Inflammatory macrophage treated with lipopolysaccharide for 4 hours (primary cell): Measurements from ENCODE around the gene TTC9.

Experiments used
- DNase-seq: peaks from one replicate; pipeline ENCODE4 v3.0.0-alpha.2; 2020

The TTC9 gene

GRCh38 chr14:70641548-70642302 lies at the start of gene TTC9:
Gene TTC9, plus strand, starts transcription at chr14:70641916. Its CDS starts 214 bp downstream, at chr14:70642130.
- no peak for DNase-seq

DNA sequence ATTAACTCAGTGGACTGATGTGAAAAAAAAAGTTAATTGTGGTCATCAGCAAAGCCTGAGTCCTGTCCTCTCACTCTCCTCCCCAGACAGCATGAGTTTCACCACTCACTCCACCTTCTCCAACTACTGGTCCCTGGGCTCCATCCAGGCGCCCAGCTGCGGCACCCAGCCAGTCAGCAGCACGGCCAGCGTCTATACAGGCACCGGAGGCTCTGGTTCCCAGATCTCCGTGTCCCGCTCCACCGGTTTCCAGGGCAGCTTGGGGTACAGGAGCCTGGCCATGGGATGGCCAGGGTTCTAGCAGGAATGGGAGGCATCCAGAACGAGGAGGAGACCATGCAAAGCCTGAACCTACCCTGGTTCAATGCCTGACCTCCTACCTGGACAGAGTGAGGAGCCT lies 47.3 kb upstream of the TTC9 start:
- DNase-seq, result no peak

DNA sequence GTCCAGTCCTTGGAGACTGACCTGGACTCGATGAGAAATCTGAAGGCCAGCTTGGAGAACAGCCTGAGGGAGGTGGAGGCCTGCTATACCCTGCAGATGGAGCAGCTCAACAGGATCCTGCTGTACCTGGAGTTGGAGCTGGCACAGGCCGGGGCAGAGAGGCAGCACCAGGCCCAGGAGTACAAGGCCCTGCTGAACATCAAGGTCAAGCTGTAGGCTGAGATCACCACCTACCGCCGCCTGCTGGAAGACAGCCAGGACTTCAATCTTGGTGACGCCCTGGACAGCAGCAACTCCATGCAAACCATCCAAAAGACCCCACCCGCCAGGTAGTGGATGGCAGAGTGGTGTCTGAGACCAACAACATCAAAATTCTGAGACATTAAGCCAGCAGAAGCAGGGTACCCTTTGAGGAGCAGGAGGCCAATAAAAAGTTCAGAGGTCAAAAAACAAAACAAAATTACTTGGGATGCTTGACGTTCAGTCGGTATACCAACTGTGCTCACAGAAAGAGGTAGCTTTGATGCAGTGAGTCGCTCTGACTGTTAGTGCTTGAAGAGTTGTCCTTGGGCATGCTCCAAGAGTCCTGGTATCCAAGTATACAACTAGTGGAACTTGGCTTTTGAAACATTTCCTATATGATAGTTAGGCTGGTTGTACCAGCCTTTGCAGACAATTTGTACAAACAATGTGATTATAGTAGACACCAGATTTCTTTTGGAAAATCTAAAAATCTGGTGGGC lies 46.1 kb upstream of the TTC9 start:
- DNase-seq, result no peak

GRCh38 chr14:70597731-70598130 lies 44.0 kb upstream of the TTC9 start:
- DNase-seq, result peak; percentile 68

- DNase-seq, result peak; percentile 39
Observed at GRCh38 chr14:70599345-70599744, 42.4 kb upstream of the TTC9 start.

DNA sequence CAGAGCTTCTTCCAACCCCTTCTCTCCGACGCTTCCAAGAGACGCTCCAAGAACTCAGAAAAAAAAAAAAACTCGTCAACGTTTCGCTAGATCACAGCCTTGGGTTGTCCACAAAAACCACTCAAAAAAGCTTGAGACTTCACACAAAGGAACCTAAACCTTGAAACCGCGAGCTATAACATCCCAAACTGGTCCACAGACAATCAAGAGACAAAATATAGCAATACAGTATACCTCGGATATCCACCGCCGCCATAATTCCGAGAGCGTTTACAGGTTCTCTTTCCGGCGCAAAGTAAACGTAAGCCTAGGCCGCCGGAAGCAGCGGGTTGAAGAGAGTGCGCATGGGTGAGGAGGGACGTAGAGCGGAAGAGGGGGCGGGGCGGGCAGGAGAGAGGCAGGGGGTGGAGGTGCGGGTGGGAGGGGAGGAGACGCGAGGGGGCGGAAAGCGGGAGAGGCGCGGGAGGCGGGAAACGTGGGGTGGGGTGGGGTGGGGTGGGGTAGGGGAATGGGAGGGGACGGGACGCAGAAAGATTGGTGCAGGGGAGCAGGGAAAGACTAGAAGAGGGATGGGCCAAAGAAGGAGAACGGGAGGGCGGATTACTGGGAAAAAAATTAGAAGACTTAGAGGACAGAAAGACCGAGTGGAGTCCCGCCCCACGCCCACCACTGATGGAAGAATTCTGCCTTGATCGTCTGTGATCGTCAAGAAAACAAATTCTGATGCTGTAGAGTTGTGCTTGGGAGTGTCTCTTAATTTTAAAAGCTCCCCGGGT lies 41.1 kb upstream of the TTC9 start, which contains the start of gene MED6:
MED6 (minus strand) TSS at position 274 of the 776 bp plus-strand sequence; CDS start at position 256, 18 bp downstream.
- peak; percentile 93 for DNase-seq

GRCh38 chr14:70601162-70601561 lies 40.6 kb upstream of the TTC9 start:
- peak; percentile 10 for DNase-seq

DNA sequence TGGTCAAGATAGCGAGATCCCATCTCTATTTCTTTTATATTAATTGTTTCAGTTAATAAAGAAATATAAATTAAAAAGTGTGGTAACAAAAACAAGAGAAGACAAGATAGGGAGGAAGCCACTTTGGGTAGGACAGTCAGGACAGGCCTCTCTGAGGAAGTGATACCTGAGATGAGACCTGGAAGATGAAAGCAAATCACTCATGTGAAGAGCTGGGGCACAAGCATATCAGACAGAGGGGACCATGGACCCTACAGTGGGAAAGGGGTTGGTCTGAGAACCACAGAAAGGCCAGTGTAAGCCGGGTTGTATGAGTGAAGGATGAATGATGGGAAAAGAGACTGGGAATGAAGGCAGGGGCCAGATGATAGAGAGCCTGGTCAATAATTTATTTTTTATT lies 39.5 kb upstream of the TTC9 start:
- DNase-seq, result no peak

- no peak for DNase-seq
Observed at GRCh38 chr14:70611216-70611615, 30.5 kb upstream of the TTC9 start.

GRCh38 chr14:70616646-70617045 lies 25.1 kb upstream of the TTC9 start:
- DNase-seq, result no peak

DNA sequence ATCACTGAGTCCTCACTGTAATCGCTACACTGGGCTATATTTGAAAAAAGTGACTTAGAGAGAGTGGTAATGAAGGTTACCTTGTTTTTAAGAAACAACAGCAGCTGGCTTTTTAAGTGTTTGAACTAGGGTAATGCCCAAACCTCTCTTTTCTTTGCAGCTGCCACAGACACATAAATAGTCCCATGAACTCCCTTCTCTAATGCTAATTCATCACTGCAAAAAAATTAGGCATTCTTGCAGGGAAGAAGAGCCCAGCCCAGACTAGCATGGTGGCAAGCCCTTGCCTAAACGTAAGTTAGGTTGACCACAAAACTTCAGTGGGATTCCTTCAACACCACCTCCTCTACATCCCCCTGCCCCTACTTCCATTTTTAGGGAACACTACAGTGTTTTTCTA lies 23.4 kb upstream of the TTC9 start:
- no peak for DNase-seq

- DNase-seq, result no peak
Observed at GRCh38 chr14:70619708-70620107, 22.0 kb upstream of the TTC9 start.

- DNase-seq, result peak; percentile 46
Observed at GRCh38 chr14:70622111-70622712, 19.5 kb upstream of the TTC9 start.

DNA sequence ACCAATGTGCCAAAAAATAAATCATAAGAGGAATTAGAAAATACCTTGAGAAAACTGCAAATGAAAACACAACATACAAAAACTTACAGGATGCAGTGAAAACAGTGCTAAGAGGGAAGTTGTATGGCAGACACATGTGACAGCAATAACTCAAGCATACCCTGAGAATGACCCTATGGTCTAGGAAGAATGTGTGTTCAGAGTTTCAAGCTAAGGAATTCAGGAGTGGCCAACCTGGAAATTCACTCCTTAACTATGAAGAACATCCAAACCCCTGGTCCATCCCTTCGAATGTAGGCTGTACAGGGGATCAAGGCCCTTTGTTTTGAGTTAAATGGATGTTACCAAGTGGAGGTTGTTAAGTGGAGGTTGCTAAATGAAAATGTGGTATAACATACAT lies 16.7 kb upstream of the TTC9 start:
- DNase-seq, result no peak

- DNase-seq, result no peak
Observed at GRCh38 chr14:70631948-70632347, 9.8 kb upstream of the TTC9 start.

DNA sequence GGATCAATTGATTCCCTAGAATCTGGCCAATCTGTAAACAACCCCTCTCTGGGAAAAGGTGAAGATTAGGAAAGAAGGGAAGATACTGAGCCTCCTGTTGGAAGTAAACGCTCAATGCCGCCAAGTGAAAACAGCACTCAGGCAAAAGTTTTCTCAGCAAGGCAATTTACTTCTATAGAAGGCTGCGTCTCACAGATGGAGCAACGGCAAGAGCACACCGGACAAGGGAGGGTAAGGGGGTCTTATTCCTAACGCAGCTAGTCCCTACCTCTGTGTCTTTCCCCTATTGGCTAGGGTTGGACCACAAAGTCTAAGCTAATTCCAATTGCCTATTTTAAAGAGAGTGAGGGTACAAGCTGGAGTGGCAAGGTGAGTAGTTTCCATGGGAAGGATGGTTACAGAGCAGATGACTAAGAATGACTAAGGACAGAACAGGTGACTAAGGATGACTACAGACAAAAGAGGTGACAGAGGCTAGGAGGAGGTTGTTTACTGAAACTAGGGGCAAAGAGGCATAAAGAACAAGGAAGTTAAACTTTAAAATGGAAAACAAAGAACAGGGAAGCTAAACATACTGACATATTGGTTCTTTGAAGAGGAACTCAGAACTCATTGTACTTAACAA lies 5.6 kb upstream of the TTC9 start:
- DNase-seq, result no peak

DNA sequence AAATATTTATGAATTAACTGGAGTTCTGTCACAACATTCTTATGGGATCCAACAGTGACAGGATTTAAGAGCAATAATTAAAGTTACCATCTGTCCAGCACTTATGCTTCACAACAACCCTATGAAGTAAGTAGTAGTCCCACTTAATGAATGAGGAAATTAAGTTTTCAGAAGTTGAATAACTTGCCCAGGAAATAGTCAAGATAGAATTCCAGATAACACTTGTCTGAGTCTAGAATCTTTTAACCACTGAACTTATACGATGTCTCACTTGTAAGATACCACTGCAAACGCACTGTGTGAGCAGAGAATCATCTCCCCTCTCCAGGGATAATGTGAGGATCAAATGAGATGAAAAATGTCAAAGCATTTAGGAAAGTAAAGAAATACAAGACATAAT lies 3.3 kb upstream of the TTC9 start:
- no peak for DNase-seq

- DNase-seq, result no peak
Observed at GRCh38 chr14:70640938-70641547, 673 bp upstream of the TTC9 start.

- no peak for DNase-seq
Observed at GRCh38 chr14:70642303-70643235, 853 bp downstream of the TTC9 start.

DNA sequence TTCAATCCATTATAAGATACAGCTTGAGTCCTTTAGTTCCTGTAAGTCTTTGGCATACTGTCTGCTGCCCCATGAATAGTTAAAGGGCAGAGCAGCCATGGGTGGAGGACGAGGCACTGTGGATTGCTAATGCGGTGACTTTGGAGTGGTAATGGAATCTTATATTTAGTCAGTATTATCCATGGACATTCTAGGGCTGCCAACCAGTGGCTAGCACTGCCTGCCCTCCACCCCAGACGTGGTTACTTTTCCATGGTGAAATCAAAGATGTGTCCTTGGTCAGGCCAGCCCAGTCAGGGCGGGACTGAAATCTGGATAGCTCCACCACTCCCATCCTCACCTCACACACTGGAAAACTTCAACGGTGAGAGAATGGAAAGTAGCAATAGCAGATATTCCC lies 2.3 kb downstream of the TTC9 start:
- DNase-seq, result no peak

DNA sequence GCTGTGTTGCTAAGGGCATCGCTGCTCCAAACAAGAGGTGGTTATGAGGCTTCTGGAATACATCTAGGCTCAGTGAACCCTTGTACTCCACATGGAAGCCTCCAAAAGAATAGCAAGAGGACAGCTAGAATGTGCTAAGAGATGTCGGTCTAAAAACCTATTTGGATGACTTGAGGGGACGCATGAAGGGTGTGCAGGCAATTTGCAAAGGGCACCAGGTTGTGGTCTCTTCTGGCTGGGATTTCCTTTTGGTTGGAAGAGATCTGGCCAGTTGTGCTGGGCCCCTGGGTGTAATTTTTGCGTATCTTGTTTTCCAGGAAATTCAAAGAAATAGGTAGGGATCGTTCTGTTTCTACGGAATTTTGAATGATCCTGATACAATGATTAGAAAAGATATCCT lies 4.2 kb downstream of the TTC9 start:
- no peak for DNase-seq
